SU-DHL-6 (cell line): ENCODE results near the gene LDLRAD3.

Experiments
- H2AFZ ChIP-seq: fragments of 200-600 bp; sonication (generic); 2 replicates; pipeline ENCODE4 v1.6.1; 2014; ENCODE audit warnings: low read depth, mild to moderate bottlenecking, moderate library complexity, mixed read lengths, antibody characterized with exemption, low read length; ENCODE audit not compliant: severe bottlenecking
- H3F3A ChIP-seq: fragments of 200-600 bp; shearing (Covaris generic); 2 replicates; pipeline ENCODE4 v1.6.0; 2016; ENCODE audit warnings: antibody characterized with exemption, mild to moderate bottlenecking; ENCODE audit not compliant: insufficient read depth
- H3K27ac ChIP-seq: fragments of 200-600 bp; sonication (generic); 2 replicates; pipeline ENCODE4 v1.5.1; 2016; ENCODE audit warnings: low read depth, mild to moderate bottlenecking, low read length, moderate library complexity, mixed read lengths
- H3K27me3 ChIP-seq: fragments of 200-600 bp; sonication (generic), shearing (Covaris generic); 2 replicates; pipeline ENCODE4 v1.6.0; 2014; ENCODE audit warnings: mild to moderate bottlenecking, low read length
- H3K36me3 ChIP-seq: fragments of 200-600 bp; sonication (generic); 2 replicates; pipeline ENCODE4 v1.6.1; 2014; ENCODE audit warnings: mild to moderate bottlenecking, low read length, mixed read lengths
- H3K4me2 ChIP-seq: fragments of 300-600, 200-600 bp; shearing (Covaris generic), sonication (generic); 2 replicates; pipeline ENCODE4 v1.6.0; 2014; ENCODE audit warnings: low read length, low read depth, mild to moderate bottlenecking; ENCODE audit not compliant: poor library complexity, severe bottlenecking
- H3K4me3 ChIP-seq: fragments of 200-600 bp; sonication (generic); 2 replicates; pipeline ENCODE4 v1.5.1; 2014; ENCODE audit warnings: antibody characterized with exemption, low read length, mild to moderate bottlenecking, mixed read lengths; ENCODE audit not compliant: insufficient read depth, poor library complexity, severe bottlenecking
- H3K79me2 ChIP-seq: fragments of 200-600 bp; sonication (generic); 2 replicates; pipeline ENCODE4 v1.6.1; 2014; ENCODE audit warnings: mild to moderate bottlenecking, low read length, moderate library complexity; ENCODE audit not compliant: insufficient read depth
- H3K9ac ChIP-seq: fragments of 200-600 bp; sonication (generic); 2 replicates; pipeline ENCODE4 v1.7.0; 2014; ENCODE audit warnings: mild to moderate bottlenecking, low read length
- H3K9me2 ChIP-seq: fragments of 200-600 bp; sonication (generic); replicated peaks from 2 replicates; pipeline ENCODE4 v1.6.1; 2014; ENCODE audit warnings: low read length; ENCODE audit not compliant: insufficient read depth
- H3K9me3 ChIP-seq: fragments of 200-600 bp; sonication (generic); 2 replicates; pipeline ENCODE4 v1.6.1; 2014; ENCODE audit warnings: low read length, mixed read lengths; ENCODE audit not compliant: insufficient read depth
- H4K20me1 ChIP-seq: fragments of 200-600 bp; sonication (generic); 2 replicates; pipeline ENCODE4 v1.6.1; 2014; ENCODE audit warnings: low read depth, mild to moderate bottlenecking, antibody characterized with exemption, low read length, moderate library complexity, mixed read lengths
- EZH2phosphoT487 ChIP-seq: fragments of 200-600 bp; sonication (generic), shearing (Covaris generic); conservative IDR thresholded peaks from 2 replicates; pipeline ENCODE4 v1.6.1; 2018; ENCODE audit warnings: mild to moderate bottlenecking, antibody characterized with exemption, low read length, moderate library complexity, mixed read lengths
- TF ChIP-seq, protein P1 (sequence below): fragments of 200-600 bp; sonication (generic); IDR thresholded peaks from one replicate; pipeline ENCODE4 v1.5.1; 2017; ENCODE audit warnings: antibody characterized with exemption, mild to moderate bottlenecking, low read length, moderate library complexity; ENCODE audit not compliant: insufficient read depth, poor library complexity, severe bottlenecking

LDLRAD3 gene

DNA sequence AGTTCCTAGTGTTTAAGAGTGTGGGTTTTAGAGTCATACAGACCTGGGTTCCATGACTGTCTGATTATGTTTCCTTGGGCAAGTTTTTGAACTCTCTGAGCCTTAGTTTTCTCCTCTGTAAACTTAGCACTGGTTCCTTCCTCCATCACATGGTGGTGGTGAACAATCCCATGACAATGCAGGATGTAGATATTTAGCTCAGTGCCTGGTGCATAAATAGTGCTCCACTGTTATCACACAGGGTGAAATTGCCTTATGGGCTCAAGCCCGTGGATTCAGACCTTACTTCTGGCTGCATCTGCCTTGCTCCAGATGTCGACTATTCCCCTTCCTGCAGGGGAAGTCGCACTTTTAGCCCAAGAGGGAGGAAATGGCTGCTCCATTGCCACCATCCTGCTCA is 62.7 kb downstream of the LDLRAD3 start:
- H3K27me3 ChIP-seq: no peaks in the 10 kb centered on the region
- no peak for TF ChIP-seq EZH2phosphoT487
- TF ChIP-seq, protein P1, sequence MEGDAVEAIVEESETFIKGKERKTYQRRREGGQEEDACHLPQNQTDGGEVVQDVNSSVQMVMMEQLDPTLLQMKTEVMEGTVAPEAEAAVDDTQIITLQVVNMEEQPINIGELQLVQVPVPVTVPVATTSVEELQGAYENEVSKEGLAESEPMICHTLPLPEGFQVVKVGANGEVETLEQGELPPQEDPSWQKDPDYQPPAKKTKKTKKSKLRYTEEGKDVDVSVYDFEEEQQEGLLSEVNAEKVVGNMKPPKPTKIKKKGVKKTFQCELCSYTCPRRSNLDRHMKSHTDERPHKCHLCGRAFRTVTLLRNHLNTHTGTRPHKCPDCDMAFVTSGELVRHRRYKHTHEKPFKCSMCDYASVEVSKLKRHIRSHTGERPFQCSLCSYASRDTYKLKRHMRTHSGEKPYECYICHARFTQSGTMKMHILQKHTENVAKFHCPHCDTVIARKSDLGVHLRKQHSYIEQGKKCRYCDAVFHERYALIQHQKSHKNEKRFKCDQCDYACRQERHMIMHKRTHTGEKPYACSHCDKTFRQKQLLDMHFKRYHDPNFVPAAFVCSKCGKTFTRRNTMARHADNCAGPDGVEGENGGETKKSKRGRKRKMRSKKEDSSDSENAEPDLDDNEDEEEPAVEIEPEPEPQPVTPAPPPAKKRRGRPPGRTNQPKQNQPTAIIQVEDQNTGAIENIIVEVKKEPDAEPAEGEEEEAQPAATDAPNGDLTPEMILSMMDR: no peak
- H3K27ac ChIP-seq: no peak overlapping the region
- no peaks in the 10 kb centered on the region for H3F3A ChIP-seq
- no peak overlapping the region for H3K4me2 ChIP-seq
- H3K36me3 ChIP-seq: no peaks in the 10 kb centered on the region
- no peaks in the 10 kb centered on the region for H3K9me3 ChIP-seq
- H3K79me2 ChIP-seq: no peaks in the 10 kb centered on the region
- no peak overlapping the region for H3K9ac ChIP-seq
- H3K9me2 ChIP-seq: no peaks in the 10 kb centered on the region
- no peak overlapping the region for H3K4me3 ChIP-seq
- no peak overlapping the region for H2AFZ ChIP-seq
- H4K20me1 ChIP-seq: no peaks in the 10 kb centered on the region

DNA sequence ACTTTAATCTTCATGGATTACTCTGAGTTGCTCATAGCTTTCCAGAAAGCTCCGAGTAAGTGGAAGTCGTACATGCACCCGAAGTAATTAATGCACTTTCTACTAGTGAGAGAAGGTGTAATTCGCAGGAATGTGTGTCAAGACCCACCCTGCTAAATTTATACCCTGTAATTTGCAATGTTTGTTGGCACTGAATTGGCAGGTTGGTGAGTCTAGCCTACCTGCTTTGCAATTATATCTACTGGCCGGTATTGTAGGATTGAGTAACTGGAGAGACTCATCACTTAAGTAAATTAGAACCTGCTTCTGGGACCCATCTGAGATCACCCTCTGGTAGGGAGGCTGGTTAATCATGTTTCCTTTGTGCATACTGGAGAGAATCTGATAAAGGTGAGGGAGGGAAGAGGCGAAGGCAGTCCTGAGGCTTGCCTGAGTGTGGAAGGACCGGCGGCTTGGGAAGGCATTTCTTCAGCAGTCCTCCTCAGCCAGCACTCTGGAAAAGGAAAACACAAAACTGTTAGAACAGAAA is 63.3 kb downstream of the LDLRAD3 start:
- Histone ChIP-seq H3K9me3 (no peaks in the 10 kb centered on the region), H3K4me3 (no peak overlapping the region), H3K27me3 (no peaks in the 10 kb centered on the region), H3K9me2 (no peaks in the 10 kb centered on the region), H3K9ac (no peak overlapping the region), H2AFZ (no peak overlapping the region), H4K20me1 (no peaks in the 10 kb centered on the region), H3K36me3 (no peaks in the 10 kb centered on the region), H3K79me2 (no peaks in the 10 kb centered on the region), H3K4me2 (no peak overlapping the region), H3F3A (no peaks in the 10 kb centered on the region), H3K27ac (no peak overlapping the region)
- TF ChIP-seq, protein P1: no peak
- TF ChIP-seq EZH2phosphoT487: no peak

DNA sequence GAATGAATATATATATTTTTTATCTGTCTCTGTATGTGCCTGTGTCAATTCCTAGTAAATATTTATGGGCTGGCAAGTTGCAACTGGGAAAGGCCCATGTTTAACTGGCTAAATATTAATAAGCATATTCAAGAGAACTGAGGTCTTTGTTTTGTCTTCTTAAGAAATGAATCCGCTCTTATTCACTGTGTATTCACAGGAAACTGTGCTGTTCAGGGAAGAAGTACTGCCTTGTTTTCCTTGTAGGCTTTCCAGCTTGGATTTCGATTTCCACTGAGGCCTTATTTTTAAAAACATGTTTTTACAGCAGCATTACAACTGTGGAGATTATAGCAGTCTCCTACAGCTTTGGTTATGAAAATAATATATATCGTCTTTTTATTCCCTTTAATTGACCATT is 64.7 kb downstream of the LDLRAD3 start:
- no peaks in the 10 kb centered on the region for H3F3A ChIP-seq
- no peaks in the 10 kb centered on the region for H3K9me2 ChIP-seq
- H3K4me2 ChIP-seq: no peak overlapping the region
- no peaks in the 10 kb centered on the region for H4K20me1 ChIP-seq
- no peak overlapping the region for H2AFZ ChIP-seq
- no peak overlapping the region for H3K9ac ChIP-seq
- H3K9me3 ChIP-seq: no peaks in the 10 kb centered on the region
- no peaks in the 10 kb centered on the region for H3K27me3 ChIP-seq
- H3K79me2 ChIP-seq: no peaks in the 10 kb centered on the region
- TF ChIP-seq, protein P1: no peak
- TF ChIP-seq EZH2phosphoT487: no peak
- no peak overlapping the region for H3K4me3 ChIP-seq
- no peak overlapping the region for H3K27ac ChIP-seq
- H3K36me3 ChIP-seq: no peaks in the 10 kb centered on the region
